GM21529 (cell line): ENCODE results near the gene RYR1.
"Not testable (repeated sequence)": the region's sequence is repeated elsewhere in the genome, so short reads cannot be mapped to it uniquely, and the experiment has no call there.

ENCODE experiments used
- ATAC-seq: cut with Tn5 transposase; IDR thresholded peaks from one replicate; pipeline ENCODE4 v1.9.1; 2021; ENCODE audit not compliant: unreplicated experiment

The RYR1 gene

DNA sequence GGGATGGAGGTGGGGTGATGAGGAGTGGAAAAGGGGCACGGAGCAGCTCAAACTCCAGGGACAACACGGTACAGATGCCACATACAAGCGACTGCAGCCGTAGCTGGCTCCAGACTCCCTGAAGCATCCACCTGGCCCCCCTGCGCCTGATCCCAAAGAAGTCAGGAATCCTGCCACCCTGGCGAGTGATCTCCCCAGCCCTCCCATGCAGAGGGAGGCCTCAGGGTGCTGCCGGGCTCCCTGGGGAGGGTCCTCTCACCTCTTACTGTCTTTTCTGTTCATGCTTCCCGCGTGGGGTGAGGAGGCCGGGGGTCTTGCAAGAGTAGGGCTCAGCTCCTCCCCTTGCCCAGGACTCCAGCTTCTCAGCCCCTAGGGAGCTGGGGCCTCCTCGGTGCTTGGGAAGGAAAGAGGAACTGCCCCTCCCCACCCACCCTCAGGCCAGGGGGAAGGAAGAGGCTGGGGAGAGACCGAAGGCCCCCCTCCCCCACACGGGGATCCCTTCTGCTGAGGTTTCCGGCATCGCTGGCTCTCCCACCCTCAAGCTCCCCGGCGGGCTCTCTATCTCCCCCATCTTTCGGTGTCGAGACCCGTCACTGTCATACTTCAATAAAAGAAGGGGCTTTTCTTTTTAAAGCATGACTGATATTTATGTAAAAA lies 7.6 kb upstream of the RYR1 start, which contains the start of gene RASGRP4:
TSS of gene RASGRP4 (minus strand) at position 410 of the 657 bp plus-strand sequence. CDS start at position 282, 128 bp downstream.
- no peak for ATAC-seq

- not testable (repeated sequence) for ATAC-seq
Observed at GRCh38 chr19:38427035-38427677, 6.3 kb upstream of the RYR1 start.

DNA sequence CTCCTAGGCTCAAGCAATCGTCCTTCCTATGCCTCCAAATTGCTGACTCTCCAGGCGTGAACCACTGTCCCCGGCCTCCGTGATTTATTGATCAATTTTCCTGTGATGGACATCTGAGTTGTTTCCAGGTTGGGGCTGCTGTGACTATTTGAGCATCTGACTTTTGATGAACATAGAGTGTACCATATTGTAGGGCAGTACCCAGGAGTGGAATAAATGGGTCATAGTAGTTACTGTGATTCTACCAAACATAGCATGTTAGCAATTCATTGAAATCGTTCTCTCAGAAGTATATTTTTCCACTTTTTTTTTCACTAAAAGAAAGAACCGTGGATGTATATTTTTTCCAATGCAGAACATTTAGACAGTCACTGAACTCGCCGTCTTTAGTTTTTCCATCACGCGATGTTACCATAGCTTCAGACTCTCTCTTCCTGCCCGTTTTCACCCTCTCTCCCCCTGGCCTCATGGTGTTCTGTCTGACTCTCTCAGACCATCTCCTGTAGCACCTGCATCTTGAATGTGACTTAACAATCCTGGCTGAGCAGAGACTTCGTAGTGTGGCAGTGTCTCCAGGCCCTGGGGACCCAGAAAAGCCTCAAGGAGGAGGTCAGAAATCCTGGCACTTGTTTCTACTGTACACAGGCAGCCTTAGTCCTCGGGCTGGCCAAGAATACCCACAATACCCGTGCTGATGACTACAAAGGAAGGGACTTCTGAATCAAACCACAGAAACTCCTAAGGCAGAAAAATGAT lies 4.3 kb upstream of the RYR1 start:
- ATAC-seq = no peak

- no peak for ATAC-seq
Observed at GRCh38 chr19:38429811-38430156, 3.7 kb upstream of the RYR1 start.

GRCh38 chr19:38430931-38431330 lies 2.6 kb upstream of the RYR1 start:
- ATAC-seq = no peak

DNA sequence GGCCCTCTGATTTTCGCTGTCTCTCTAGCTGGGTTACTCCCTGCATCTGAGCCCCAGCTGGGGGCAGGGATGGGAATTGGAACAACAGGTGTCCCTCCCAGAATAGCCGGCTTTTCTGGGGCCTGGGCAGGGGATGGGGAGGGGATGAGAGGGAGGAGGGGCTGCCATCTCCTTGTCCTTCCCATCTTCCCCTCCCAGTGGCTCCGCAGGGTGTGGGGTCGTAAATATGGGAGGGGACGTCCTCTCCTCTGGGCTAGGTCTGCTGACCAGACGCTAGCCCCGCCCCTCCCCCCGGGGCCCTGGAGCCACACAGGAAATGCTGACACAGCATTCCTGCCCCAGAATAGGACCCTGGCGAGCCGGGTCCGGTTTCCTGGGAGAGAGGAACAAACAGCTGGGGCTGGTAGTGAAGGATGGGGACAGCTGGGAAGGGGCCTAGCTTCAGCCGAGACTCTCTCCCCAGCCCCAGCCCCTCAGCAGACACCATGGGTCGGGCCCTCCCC lies 1.1 kb downstream of the RYR1 start:
- ATAC-seq = no peak

- ATAC-seq = no peak
Observed at GRCh38 chr19:38437295-38437694, 3.8 kb downstream of the RYR1 start.

- ATAC-seq = no peak
Observed at GRCh38 chr19:38437917-38438316, 4.4 kb downstream of the RYR1 start.

GRCh38 chr19:38440592-38440991 lies 7.1 kb downstream of the RYR1 start:
- ATAC-seq = no peak

DNA sequence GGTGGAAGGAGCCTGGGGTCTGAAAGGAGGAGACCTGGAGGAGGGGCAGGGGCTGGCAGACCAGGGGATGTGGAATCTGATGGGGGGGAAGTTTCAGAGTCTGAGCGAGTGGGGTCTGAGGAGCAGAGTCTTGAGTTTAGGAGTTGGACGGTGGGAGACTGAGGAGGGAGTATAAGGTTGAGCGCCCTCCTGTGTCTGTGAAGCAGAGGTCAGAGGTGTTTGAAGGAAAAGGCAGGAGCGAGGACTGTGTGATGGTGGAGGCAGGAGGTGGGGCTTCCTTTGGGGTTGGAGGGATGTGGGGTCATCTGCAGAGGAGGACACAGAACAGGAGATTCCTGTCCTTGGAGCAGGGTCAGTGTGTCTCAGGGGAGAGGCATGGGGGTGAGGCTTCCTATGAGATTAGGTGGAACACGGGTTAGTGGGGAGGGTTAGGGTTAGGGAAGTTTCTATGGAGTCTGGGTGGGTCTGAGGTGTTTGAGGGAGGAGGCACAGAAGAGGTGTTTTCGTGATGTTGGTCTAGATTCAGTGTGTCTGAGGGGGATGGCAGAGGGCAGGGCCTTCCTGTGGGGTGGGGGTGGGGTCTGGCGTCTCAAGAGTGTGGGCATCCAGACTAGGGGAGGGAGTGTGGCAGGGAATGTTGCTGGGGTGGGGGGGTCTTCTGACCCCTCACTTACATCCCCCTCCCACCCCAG lies 8.3 kb downstream of the RYR1 start:
- ATAC-seq = no peak

GRCh38 chr19:38442736-38443135 lies 9.2 kb downstream of the RYR1 start:
- ATAC-seq = no peak

DNA sequence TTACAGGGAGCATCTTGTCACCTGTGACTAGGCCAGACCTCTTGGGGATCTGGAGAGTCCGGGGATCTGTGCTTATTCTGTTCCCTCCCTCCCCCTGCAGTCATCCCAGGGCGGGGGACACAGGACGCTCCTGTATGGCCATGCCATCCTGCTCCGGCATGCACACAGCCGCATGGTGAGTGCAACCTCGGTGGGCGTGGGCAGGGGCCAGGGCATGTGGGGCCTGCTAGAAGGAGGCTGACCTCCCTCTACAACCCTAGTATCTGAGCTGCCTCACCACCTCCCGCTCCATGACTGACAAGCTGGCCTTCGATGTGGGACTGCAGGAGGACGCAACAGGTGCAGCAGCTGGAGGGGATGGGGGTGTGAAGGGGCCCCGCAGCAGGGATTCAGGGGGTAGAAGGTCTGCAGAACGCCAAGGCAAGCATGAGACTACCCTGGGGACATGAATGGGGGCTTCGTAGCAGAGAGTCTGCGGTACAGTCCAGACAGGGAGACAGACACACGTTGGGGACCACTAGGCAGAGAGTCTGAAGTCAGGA lies 10.0 kb downstream of the RYR1 start:
- no peak for ATAC-seq

DNA sequence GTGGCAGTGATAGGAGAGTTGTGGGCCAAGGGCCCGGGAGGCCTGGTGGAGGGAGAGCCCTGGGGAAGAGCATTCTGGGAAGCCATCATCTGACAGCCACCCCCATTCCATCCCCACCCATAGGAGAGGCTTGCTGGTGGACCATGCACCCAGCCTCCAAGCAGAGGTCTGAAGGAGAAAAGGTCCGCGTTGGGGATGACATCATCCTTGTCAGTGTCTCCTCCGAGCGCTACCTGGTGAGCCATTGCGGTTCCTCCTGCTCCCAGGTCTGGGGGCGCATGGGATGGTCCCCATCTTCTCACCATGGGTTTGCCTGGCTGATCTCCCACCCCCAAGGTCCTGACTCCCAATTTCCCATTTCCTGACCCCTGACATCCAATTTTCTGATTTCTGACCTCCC lies 10.5 kb downstream of the RYR1 start:
- no peak for ATAC-seq

- no peak for ATAC-seq
Observed at GRCh38 chr19:38445362-38445761, 11.9 kb downstream of the RYR1 start.

- no peak for ATAC-seq
Observed at GRCh38 chr19:38448225-38448624, 14.7 kb downstream of the RYR1 start.

- no peak for ATAC-seq
Observed at GRCh38 chr19:38449518-38449917, 16.0 kb downstream of the RYR1 start.

DNA sequence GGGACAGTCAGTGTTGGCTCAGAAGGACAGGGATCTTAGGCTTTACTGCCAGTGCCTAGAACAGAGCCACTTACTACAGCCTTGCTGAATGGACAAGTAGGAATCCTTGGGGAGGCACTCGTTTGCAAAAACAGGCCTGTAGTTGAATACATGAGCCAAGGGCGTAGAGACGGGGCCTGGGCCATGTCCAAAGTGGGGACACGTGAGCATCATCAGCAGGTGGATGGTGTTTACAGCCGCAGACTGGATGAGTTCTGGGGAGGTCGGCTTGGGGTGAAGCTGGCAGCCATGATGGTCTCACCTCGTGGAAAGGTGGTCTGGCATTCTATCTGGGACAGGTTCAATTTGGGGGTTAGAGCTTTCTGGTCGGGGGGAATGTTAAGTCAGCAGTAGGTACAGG lies 17.5 kb downstream of the RYR1 start:
- ATAC-seq = no peak

GRCh38 chr19:38451629-38452028 lies 18.1 kb downstream of the RYR1 start:
- no peak for ATAC-seq

DNA sequence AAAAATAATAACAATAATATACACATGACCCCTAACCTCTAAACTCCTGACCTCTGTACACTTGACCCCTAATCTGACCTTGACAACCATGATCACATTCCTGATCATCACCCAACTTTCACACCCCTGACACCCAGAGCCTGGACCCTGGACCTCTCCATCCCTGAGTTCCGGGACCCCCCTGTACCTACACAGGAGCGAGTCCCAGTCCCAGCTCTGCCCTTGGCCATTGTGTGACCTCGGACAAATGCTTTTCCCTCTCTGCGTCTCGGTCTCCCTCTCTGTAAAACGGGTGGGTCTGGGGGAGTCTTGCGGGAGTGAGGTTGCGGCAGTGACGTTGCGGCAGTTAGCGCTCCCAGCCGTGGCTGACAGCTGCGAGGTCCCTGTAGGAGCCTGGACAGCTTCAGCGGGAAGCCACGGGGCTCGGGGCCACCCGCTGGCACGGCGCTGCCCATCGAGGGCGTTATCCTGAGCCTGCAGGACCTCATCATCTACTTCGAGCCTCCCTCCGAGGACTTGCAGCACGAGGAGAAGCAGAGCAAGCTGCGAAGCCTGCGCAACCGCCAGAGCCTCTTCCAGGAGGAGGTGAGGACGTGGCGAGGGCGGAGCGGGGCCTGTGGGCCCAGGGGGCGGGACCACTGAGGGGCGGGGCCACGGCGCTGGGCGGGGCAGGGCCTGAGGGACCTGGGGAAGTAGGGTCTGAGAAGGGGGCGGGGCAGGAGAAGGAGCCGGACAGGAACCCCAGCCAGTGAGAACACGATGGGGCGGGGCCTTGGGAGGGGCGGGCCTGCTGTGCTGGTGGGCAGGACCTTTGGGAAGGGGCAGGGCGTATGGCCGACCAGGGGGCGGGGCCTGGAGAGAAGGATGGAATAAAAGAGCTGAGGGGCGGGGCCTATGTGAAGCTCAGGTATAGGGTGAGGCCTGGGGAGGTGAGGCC lies 19.2 kb downstream of the RYR1 start:
- no peak for ATAC-seq

DNA sequence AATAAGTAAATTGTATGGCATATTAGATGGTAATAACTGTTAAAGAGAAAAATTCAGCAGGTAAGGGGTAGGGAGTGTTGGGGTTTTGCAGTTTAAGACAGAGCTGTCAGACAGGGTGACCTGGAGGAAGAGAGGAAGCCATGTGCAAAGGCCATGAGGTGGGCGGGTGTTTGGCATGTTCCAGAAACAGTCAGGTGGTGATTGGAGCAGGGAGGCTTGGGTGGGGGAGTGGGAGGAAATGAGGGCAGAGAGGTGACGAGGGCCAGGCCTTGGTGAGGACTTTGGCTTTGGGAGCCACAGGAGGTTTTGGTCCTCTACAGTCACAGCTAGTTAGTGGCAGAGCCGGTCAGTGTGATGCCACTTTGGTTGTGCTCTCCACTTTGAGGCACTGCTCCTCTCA lies 20.1 kb downstream of the RYR1 start:
- ATAC-seq = no peak
